Tibial artery (tissue), 4 donors: ENCODE results near the gene POLR2J.

Experiments used
- DNase-seq, 2 donors: peaks; one replicate each; pipeline ENCODE4 v3.0.0-alpha.2; 2019
- H3K27ac ChIP-seq, 2 donors: fragments of 200-600 bp; sonication (generic) in 1 of 2; 1 replicate in 1 of 2; 2 replicates in 1 of 2; pipeline ENCODE4 v1.5.1; 2018 to 2019; ENCODE audit warnings: mild to moderate bottlenecking in 1 of 2
- H3K27me3 ChIP-seq, 2 donors: fragments of 200-600 bp; sonication (generic) in 1 of 2; one replicate each; pipeline versions ENCODE4 v1.5.1 to v1.6.0; 2016 to 2019
- H3K36me3 ChIP-seq, 3 donors: fragments of 200-600 bp; sonication (generic) in 2 of 3; one replicate each; pipeline ENCODE4 v1.5.1; 2016 to 2019; ENCODE audit warnings: mild to moderate bottlenecking in 2 of 3
- H3K4me1 ChIP-seq, 4 donors: fragments of 200-600 bp; sonication (generic) in 2 of 4; 1 replicate in 3 of 4; 2 replicates in 1 of 4; pipeline ENCODE4 v1.5.1; 2016 to 2019
- H3K4me3 ChIP-seq, 2 donors: fragments of 200-600 bp; sonication (generic) in 1 of 2; 1 replicate in 1 of 2; 2 replicates in 1 of 2; pipeline ENCODE4 v1.5.1; 2018 to 2019; ENCODE audit warnings: mild to moderate bottlenecking in 2 of 2
- H3K9me3 ChIP-seq, 3 donors: fragments of 200-600 bp; sonication (generic) in 1 of 3; one replicate each; pipeline ENCODE4 v1.5.1; 2016 to 2019
- intact Hi-C: fragments of 100-400 bp; cut with DNase I; formaldehyde crosslinking; loops from one replicate; pipeline ENCODE4 v1.15.0; 2023; ENCODE audit warnings: low total_unique reads
- TF ChIP-seq, protein P1 (sequence below), 2 experiments: fragments of 200-600 bp in 1 of 2; fragments of 450-650 bp in 1 of 2; IDR thresholded peaks; one replicate each; pipeline ENCODE4 v1.5.1; 2017 to 2019; ENCODE audit warnings: antibody characterized with exemption in 2 of 2, mild to moderate bottlenecking in 1 of 2, moderate library complexity in 1 of 2

Gene POLR2J

DNA sequence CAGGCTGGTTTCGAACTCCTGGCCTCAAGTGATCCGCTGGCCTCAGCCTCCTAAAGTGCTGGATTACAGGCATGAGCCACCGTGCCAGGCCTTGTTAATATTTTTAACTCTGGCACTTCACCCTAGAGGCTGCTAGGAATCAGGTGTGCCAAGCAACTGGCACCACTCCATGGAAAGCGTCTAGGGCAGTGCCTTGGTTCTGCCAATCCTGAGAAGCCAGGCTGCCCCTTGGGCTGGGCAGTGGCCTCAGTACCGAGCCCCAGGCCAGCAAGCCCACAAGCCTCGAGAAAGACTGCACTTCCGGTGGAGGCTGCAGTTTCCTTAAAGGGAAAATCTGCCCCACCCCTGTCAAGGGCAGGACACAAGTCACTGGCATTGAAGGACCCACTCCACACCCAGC lies 25.4 kb downstream of the POLR2J start:
- peaks cover 23 to 38% (median 30%) of the 10 kb centered on the region in 3 donors for H3K36me3 ChIP-seq
- DNase-seq, result no peak
- H3K27ac ChIP-seq, result no peak overlapping the region
- TF ChIP-seq, protein P1, sequence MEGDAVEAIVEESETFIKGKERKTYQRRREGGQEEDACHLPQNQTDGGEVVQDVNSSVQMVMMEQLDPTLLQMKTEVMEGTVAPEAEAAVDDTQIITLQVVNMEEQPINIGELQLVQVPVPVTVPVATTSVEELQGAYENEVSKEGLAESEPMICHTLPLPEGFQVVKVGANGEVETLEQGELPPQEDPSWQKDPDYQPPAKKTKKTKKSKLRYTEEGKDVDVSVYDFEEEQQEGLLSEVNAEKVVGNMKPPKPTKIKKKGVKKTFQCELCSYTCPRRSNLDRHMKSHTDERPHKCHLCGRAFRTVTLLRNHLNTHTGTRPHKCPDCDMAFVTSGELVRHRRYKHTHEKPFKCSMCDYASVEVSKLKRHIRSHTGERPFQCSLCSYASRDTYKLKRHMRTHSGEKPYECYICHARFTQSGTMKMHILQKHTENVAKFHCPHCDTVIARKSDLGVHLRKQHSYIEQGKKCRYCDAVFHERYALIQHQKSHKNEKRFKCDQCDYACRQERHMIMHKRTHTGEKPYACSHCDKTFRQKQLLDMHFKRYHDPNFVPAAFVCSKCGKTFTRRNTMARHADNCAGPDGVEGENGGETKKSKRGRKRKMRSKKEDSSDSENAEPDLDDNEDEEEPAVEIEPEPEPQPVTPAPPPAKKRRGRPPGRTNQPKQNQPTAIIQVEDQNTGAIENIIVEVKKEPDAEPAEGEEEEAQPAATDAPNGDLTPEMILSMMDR (IDR thresholded peaks at IDR 0.05), result no peak
- intact Hi-C loops, result no loop called here
- no peaks in the 10 kb centered on the region for H3K9me3 ChIP-seq
- H3K4me1 ChIP-seq, result no peaks in the 10 kb centered on the region
- no peaks in the 10 kb centered on the region for H3K27me3 ChIP-seq
- H3K4me3 ChIP-seq, result no peak overlapping the region

DNA sequence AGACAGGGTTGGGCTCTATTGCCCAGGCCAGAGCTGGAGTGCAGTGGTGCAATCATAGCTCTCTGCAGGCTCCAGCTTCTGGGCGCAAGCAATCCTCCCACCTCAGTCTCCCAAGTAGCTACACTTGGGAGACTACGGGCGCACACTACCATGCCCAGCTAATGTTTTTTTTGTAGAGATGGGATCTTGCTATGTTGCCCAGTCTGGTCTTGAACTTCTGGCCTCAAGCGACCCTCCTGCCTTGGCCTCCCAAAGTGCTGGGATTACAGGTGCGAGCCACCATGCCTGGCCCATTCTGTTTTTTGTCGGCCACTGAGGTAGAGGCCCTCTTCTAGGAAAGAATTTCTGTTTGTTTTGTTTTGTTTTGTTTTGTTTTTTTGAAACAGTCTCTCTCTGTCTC lies 26.3 kb downstream of the POLR2J start:
- Histone ChIP-seq H3K9me3 (no peaks in the 10 kb centered on the region), H3K36me3 (peaks cover 16 to 36% (median 22%) of the 10 kb centered on the region in 3 donors), H3K4me1 (no peaks in the 10 kb centered on the region), H3K27ac (no peak overlapping the region), H3K4me3 (no peak overlapping the region), H3K27me3 (no peaks in the 10 kb centered on the region)
- TF ChIP-seq, protein P1 (IDR thresholded peaks at IDR 0.05), result no peak
- intact Hi-C loops, result no loop called here
- DNase-seq, result no peak

DNA sequence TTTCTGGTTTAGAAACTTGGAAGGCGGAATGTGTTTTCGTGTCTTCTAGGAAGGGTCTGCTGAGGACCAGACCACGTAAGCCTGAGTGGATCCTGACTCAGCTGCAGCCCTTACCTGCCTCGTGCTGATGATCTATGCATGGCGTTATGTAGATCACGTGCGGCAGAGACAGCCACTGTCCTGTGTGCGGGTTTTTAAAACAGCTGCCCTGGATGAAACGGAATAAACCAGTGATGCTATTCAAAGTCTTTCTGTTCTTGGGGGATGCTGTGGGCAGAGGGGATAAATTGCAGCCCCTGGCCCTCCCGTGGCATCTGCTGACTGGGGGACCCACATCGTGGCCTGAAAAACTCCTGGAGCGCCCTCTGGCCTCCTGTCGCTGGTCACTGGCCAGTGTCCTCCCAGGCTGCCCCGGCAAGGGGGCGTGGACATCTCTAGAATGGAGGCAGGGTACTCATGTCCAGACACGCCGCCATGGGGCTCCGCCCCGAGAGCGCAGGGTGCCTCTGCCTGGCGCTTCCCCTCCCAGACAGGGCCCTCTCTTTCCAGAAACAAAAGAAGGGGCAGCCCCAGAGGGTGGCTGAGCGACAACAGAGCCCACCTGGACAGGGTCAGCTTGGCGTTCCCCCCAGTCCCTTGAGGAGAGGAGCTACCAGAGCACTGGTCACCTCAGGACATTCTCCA lies 27.2 kb downstream of the POLR2J start:
- intact Hi-C loops, result no loop called here
- Histone ChIP-seq H3K4me1 (no peaks in the 10 kb centered on the region), H3K36me3 (peaks cover 6 to 36% (median 22%) of the 10 kb centered on the region in 3 donors), H3K27ac (no peak overlapping the region), H3K9me3 (no peaks in the 10 kb centered on the region), H3K4me3 (no peak overlapping the region), H3K27me3 (no peaks in the 10 kb centered on the region)
- TF ChIP-seq, protein P1 (IDR thresholded peaks at IDR 0.05), result no peak
- no peak for DNase-seq

GRCh38 chr7:102450242-102450641 lies 28.5 kb downstream of the POLR2J start:
- peaks cover 0 to 27% (median 15%) of the 10 kb centered on the region in 3 donors for H3K36me3 ChIP-seq
- no peak for DNase-seq
- H3K27ac ChIP-seq, result no peak overlapping the region
- no peak overlapping the region for H3K4me3 ChIP-seq
- TF ChIP-seq, protein P1 (IDR thresholded peaks at IDR 0.05), result no peak
- H3K27me3 ChIP-seq, result no peaks in the 10 kb centered on the region
- intact Hi-C loops, result no loop called here
- H3K4me1 ChIP-seq, result no peaks in the 10 kb centered on the region
- no peaks in the 10 kb centered on the region for H3K9me3 ChIP-seq

DNA sequence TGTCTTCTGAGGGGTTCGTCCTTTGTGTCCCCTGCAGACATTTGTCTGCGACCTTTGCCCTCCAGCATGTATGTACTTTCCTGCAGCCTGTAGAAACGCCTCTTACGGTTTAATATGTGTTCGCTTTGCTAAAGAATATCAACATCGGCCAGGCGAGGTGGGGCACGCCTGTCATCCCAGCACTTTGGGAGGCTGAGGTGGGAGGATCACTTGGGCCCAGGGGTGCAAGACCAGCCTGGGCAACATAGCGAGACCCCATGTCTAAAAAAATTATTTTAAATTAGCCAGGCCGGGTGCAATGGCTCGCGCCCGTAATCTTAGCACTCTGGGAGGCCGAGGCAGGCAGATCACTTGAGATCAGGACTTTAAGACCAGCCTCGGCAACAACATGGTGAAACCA lies 29.6 kb downstream of the POLR2J start:
- H3K36me3 ChIP-seq, result peaks cover 0 to 20% (median 15%) of the 10 kb centered on the region in 3 donors
- no peaks in the 10 kb centered on the region for H3K4me1 ChIP-seq
- no peak overlapping the region for H3K27ac ChIP-seq
- H3K9me3 ChIP-seq, result no peaks in the 10 kb centered on the region
- intact Hi-C loops, result no loop called here
- no peak for DNase-seq
- no peaks in the 10 kb centered on the region for H3K27me3 ChIP-seq
- TF ChIP-seq, protein P1 (IDR thresholded peaks at IDR 0.05), result no peak
- no peak overlapping the region for H3K4me3 ChIP-seq
